ENCODE results near the gene CERK.
"Not testable (repeated sequence)": the region's sequence is repeated elsewhere in the genome, so short reads cannot be mapped to it uniquely, and the experiment has no call there.

Gene CERK

DNA sequence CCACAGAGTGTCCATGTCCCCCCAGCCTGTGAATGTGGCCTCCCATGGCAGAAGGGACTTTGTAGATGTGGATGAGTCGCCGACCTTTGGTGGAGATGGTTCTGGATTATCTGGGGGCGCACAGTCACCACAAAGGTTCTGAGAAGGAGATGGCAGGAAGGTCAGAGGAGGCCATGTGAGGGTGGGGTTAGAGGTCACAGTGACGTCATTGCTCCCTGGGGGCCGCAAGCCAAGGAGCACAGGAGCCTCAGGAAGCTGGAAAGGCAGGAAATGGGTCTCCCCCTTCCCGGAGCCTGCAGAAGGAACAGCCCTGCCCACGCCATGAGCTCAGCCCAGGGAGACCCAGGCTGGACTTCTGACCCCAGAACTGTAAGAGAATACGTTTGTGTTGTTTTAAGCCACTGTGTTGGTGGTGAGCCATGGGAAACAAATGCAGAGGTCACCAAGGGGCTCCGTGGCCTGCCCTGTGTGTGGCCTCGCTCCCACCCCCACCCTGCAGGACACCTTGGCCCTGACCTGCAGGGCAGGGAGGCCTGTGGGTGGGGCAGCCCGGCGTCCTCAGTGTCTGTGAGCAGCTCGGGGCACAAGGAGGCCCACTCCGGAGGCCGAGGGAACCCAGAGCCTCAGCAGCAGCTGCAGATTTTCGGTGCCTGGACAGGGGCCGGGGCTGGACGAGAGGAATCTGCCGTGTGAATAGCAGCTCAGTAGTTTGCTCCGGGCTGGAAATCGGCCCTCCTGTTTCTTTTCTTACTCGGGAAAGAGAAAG, 85.8 kb downstream of the CERK start:
- no peak for DNase-seq (ENCODE audit: low spot score)
- TF ChIP-seq, protein P1, sequence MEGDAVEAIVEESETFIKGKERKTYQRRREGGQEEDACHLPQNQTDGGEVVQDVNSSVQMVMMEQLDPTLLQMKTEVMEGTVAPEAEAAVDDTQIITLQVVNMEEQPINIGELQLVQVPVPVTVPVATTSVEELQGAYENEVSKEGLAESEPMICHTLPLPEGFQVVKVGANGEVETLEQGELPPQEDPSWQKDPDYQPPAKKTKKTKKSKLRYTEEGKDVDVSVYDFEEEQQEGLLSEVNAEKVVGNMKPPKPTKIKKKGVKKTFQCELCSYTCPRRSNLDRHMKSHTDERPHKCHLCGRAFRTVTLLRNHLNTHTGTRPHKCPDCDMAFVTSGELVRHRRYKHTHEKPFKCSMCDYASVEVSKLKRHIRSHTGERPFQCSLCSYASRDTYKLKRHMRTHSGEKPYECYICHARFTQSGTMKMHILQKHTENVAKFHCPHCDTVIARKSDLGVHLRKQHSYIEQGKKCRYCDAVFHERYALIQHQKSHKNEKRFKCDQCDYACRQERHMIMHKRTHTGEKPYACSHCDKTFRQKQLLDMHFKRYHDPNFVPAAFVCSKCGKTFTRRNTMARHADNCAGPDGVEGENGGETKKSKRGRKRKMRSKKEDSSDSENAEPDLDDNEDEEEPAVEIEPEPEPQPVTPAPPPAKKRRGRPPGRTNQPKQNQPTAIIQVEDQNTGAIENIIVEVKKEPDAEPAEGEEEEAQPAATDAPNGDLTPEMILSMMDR (IDR thresholded peaks at IDR 0.05): no peak
- H3K27ac ChIP-seq: peak overlapping the region in 1 of 2 donors; percentile 11
- peak overlapping the region; percentile 52 for H3K4me3 ChIP-seq

DNA sequence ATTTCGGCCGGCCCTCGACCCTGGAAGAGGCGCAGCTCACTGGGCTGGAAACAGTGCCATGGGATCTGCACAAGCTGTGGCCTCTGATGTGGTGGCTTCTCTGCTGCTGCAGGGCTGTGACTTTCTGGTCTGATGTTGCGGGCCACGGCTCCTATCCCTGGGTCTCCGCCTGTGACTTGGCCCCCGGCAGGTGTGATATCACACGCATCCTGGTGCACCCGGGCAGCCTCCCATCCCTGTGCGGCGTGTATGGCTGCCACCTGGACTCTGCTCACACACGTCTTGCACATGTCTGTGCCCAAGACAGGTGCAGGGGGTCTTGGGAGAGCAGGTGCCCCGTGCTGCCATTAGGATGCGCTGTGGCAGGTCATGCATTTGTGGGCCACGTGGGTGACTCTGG, 86.7 kb downstream of the CERK start:
- no peak for DNase-seq (ENCODE audit: low spot score)
- TF ChIP-seq, protein P1 (IDR thresholded peaks at IDR 0.05): no peak
- Histone ChIP-seq H3K4me3 (no peak overlapping the region), H3K27ac (no peak overlapping the region)

DNA sequence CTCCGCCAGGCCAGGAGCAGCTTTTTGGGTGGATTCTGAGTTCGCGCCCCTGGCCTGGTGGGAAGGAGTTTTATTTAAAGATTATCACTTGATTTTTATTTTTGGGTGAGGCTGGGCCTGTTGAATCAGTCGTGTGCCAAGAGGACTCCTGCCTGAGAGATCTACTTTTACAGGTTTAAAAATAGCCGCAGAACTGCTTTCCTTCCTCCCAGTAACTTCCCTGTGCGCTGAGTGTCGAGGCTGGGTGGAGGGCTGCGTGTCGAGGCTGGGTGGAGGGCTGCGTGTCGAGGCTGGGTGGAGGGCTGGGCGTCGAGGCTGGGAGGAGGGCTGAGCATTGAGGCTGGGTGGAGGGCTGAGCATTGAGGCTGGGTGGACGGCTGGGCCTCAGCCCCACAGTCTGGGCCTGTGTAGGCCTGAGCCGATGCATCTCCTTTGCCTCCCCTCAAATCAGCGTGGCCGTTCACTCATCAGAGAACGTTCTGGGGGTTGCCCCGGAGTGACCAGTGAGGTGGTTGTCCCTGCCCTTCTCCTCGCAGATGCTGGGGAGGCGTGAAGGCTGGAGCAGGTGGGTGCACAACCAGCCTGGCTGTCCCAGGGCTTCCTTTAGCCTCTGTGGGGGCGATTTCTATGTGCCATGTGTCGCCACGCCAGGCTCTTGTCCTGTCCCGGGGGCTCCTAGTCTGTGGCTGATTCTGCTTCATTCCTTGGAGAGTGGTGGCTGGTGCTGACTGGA, 87.8 kb downstream of the CERK start:
- TF ChIP-seq, protein P1 (IDR thresholded peaks at IDR 0.05): no peak
- Histone ChIP-seq H3K27ac (peak overlapping the region in 1 of 2 donors; percentile 41), H3K4me3 (no peak overlapping the region)
- no peak for DNase-seq (ENCODE audit: low spot score)

DNA sequence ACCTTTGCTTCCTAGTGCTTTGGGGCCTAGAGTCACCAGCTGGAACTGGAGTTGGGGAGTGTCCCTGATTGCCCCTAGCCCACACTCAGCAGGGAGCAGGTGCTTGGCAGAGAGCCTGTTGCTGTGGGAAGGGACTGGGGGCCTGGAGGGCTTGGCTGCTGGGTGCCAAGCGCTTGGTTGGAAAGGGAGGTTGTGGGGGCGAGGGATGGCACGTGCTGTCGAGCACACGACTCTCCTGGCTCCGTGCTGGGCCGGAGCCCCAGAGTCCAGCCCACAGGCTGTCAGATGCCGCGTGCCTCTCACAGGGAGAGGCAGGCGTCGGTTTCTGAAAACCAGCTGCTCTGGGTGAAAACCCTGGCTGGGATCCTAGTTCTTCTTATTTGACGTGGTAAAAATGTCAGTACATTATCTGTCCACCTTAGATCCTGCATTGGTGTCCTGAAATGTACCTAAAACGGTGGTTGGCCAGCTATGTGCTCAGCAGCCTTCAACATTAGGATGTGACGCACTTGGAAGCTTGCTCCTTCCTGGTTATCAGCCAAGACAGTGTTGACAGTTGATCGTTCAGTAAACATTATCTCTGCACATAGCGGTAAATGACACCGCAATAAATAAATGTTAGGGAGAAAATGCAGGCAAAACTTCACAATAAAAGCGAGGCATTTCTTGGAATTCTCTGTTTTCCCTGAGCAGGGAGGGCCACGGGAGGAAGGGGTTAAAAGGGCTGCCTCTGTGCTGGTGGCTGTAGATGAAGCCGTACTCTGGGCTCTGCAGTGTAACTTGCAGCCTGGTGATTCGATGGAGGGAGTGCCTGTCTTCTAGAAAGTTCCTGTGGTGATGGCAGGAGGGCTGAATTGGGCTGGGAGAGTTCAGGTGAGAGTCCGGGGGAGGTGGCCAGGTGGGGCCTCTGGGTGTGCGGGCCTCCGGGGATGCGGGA, 88.6 kb downstream of the CERK start:
- TF ChIP-seq, protein P1 (IDR thresholded peaks at IDR 0.05): no peak
- no peak for DNase-seq (ENCODE audit: low spot score)
- no peak overlapping the region for H3K4me3 ChIP-seq
- H3K27ac ChIP-seq: peak overlapping the region in 1 of 2 donors; percentile 41

DNA sequence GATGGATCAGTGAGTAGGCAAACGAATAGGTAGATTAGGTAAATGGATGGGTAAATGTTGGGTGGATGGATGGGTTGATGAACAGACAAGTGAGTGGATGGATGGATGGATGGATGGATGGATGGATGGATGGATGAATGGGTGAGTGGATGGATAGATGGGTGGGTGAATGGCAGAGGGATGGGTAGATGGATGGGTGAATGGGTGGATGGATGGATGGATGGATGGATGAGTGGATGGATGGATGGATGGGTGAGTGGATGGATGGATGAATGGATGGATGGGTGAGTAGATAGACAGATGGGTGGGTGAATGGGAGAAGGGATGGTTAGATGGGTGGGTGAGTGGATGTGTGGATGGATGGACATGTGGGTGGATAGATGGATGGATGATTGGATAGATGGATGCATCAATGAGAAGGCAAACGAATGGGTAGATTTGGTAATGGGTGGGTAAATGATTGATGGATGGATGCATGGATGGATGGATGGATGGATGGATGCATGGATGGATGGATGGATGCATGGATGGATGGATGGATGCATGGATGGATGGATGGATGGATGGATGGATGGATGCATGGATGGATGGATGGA, 89.7 kb downstream of the CERK start:
- not testable (repeated sequence) for H3K27ac ChIP-seq; H3K4me3 ChIP-seq; DNase-seq (ENCODE audit: low spot score)

DNA sequence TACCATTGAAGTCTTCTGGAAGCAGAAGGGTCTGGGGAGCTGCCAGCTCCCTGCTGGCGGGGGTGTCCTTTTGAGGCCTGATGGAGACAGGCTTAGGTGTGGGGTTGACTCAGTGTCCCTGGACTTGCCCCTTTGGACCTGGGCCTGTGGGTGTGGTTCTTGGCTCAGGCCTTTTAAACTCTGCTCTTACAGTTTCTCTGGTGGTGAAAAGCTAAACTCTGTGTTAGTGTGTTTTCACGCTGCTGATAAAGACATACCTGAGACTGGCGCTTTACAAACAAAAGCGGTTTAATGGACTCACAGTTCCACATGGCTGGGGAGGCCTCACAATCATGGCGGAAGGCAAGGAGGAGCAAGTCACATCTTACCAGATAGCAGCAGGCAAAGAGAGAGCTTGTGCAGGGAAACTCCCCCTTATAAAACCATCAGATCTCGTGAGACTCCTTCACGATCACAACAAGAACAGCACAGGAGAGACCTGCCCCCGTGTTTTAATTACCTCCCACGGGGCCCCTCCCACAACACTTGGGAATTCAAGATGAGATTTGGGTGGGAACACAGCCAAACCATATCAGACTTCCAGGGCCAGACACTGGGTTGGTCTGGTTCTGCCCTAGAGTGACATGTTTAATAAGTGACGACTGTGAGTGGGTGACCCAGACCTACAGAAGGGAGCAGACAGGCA, 91.4 kb downstream of the CERK start:
- H3K4me3 ChIP-seq: no peak overlapping the region
- TF ChIP-seq, protein P1 (IDR thresholded peaks at IDR 0.05): no peak
- DNase-seq (ENCODE audit: low spot score): no peak
- no peak overlapping the region for H3K27ac ChIP-seq

DNA sequence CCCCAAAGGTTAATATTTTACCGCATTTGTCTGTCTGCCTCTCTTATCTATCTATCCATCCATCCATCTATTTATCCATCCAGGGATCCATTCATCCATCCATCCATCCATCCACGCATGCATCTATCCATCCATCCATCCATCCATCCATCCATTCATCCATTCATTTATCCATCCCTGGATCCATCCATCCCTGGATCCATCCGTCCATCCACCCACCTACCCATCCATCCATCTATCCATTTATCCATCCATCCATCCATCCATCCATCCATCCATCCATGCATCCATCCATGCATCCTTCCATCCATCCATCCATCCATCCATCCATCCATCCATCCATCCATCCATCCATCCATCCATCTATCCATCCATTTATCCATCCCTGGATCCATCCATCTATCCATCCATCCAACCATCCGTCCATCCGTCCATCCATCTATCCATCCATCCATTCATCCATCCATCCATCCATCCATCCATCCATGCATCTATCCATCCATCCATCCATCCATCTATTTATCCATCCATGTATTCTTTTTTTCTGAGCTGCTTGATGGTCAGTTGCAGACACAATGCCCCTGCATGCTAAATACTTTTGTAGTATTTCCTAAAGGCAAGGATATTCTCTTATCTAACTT, 95.1 kb downstream of the CERK start:
- DNase-seq (ENCODE audit: low spot score); H3K4me3 ChIP-seq; H3K27ac ChIP-seq: not testable (repeated sequence)
